HG02840 (cell line): ENCODE measurements around the gene RNU5B-1.
"Not testable (repeated sequence)": the region's sequence is repeated elsewhere in the genome, so short reads cannot be mapped to it uniquely, and the experiment has no call there.

ENCODE experiments used
- ATAC-seq: cut with Tn5 transposase; IDR thresholded peaks from one replicate; pipeline ENCODE4 v1.9.1; 2021; ENCODE audit warnings: mild to moderate bottlenecking, moderate library complexity, moderate number of reproducible peaks; ENCODE audit not compliant: unreplicated experiment, low FRiP score

The RNU5B-1 gene

GRCh38 chr15:65304381-65305149 is at the start of gene RNU5B-1:
TSS of gene RNU5B-1 (plus strand) at chr15:65304677.
- ATAC-seq: peak; percentile 72

GRCh38 chr15:65254758-65255157 is 49.7 kb upstream of the RNU5B-1 start:
- ATAC-seq: no peak

GRCh38 chr15:65255486-65256140 is 48.9 kb upstream of the RNU5B-1 start:
- ATAC-seq: no peak

GRCh38 chr15:65258375-65259262 is 45.9 kb upstream of the RNU5B-1 start:
- ATAC-seq: no peak

GRCh38 chr15:65259367-65259797 is 45.1 kb upstream of the RNU5B-1 start:
- ATAC-seq: no peak

- ATAC-seq: no peak
Observed at GRCh38 chr15:65260968-65261367, 43.5 kb upstream of the RNU5B-1 start.

GRCh38 chr15:65263313-65263712 is 41.2 kb upstream of the RNU5B-1 start:
- ATAC-seq: no peak

GRCh38 chr15:65264863-65265430 is 39.5 kb upstream of the RNU5B-1 start:
- no peak for ATAC-seq

GRCh38 chr15:65266469-65266868 is 38.0 kb upstream of the RNU5B-1 start:
- ATAC-seq: no peak

GRCh38 chr15:65268411-65268810 is 36.1 kb upstream of the RNU5B-1 start:
- ATAC-seq: no peak

- not testable (repeated sequence) for ATAC-seq
Observed at GRCh38 chr15:65270811-65271545, 33.5 kb upstream of the RNU5B-1 start.

GRCh38 chr15:65275104-65275727 is 29.3 kb upstream of the RNU5B-1 start:
- ATAC-seq: no peak

GRCh38 chr15:65275728-65276126 is 28.8 kb upstream of the RNU5B-1 start:
- ATAC-seq: no peak

- no peak for ATAC-seq
Observed at GRCh38 chr15:65277015-65277414, 27.5 kb upstream of the RNU5B-1 start.

- ATAC-seq: no peak
Observed at GRCh38 chr15:65278480-65278879, 26.0 kb upstream of the RNU5B-1 start.

GRCh38 chr15:65285291-65286068 is 19.0 kb upstream of the RNU5B-1 start:
- ATAC-seq: no peak

- ATAC-seq: peak; percentile 26
Observed at GRCh38 chr15:65286069-65286703, 18.3 kb upstream of the RNU5B-1 start.
